ENCODE data around the gene GATA3.

GRCh38 chr10:8037199-8037801, 17.2 kb upstream of the GATA3 start:
- TF ChIP-seq CTCF (IDR thresholded peaks at IDR 0.05; ENCODE audit: low read length) = no peak
- TF ChIP-seq EZH2 (optimal IDR thresholded peaks at IDR 0.05; ENCODE audit: low read depth, low read length) = no peak

Data from MM.1S (cell line).